ENCODE results near the gene HS1BP3. TPM values are rescaled to one million over a fixed set of nuclear protein-coding genes. Genes with fewer than 3 reads are reported as not detected.

HS1BP3 gene
- total and polyA plus RNA-seq, 2 of the 13 experiments (the other 11 are each of a cell fraction or from before 2014, with no cell fraction given): 15.2 to 22.0 TPM

DNA sequence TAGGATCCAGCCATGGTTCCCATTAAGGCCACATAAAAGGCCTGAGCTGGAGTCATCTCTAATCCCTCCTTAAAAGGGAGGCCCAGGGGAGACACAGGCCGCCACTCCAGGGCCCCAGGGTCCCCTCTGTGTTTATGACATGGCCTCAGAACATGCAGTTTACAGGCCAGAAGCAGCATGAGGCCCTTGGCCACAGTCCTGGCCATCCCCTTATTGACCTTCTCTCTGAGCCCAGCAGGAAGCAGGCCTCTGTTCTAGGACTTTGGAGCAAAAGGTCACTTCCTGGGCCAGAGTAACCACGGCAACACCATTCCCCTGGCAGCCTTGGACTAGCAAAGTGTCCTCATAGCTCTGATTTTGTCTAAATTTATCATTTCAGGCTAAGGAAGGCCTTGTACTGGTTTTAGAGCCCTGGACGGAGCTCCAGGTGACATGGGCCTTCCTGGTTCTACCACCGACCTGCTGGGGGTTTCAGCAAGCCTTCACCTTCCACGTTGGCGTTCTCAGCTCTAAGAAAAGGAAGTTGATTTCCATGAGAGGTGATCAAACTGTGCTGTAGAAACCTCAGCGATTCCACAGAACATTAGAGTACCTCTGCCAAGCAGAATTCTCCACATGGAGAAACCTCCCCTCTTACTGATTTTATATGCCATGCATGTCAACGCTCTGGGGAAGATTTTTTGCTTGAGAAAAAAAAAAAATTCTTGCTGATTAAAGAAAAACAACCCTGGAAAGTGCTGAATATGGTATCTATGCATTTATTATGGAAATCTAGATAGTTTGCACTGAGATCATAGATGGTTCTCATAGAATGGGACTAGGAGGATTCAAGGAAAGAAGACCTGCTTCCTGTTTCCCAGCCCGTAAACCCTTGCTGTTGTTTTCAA, 53.7 kb downstream of the HS1BP3 start (continued):
- TF ChIP-seq, protein P1, sequence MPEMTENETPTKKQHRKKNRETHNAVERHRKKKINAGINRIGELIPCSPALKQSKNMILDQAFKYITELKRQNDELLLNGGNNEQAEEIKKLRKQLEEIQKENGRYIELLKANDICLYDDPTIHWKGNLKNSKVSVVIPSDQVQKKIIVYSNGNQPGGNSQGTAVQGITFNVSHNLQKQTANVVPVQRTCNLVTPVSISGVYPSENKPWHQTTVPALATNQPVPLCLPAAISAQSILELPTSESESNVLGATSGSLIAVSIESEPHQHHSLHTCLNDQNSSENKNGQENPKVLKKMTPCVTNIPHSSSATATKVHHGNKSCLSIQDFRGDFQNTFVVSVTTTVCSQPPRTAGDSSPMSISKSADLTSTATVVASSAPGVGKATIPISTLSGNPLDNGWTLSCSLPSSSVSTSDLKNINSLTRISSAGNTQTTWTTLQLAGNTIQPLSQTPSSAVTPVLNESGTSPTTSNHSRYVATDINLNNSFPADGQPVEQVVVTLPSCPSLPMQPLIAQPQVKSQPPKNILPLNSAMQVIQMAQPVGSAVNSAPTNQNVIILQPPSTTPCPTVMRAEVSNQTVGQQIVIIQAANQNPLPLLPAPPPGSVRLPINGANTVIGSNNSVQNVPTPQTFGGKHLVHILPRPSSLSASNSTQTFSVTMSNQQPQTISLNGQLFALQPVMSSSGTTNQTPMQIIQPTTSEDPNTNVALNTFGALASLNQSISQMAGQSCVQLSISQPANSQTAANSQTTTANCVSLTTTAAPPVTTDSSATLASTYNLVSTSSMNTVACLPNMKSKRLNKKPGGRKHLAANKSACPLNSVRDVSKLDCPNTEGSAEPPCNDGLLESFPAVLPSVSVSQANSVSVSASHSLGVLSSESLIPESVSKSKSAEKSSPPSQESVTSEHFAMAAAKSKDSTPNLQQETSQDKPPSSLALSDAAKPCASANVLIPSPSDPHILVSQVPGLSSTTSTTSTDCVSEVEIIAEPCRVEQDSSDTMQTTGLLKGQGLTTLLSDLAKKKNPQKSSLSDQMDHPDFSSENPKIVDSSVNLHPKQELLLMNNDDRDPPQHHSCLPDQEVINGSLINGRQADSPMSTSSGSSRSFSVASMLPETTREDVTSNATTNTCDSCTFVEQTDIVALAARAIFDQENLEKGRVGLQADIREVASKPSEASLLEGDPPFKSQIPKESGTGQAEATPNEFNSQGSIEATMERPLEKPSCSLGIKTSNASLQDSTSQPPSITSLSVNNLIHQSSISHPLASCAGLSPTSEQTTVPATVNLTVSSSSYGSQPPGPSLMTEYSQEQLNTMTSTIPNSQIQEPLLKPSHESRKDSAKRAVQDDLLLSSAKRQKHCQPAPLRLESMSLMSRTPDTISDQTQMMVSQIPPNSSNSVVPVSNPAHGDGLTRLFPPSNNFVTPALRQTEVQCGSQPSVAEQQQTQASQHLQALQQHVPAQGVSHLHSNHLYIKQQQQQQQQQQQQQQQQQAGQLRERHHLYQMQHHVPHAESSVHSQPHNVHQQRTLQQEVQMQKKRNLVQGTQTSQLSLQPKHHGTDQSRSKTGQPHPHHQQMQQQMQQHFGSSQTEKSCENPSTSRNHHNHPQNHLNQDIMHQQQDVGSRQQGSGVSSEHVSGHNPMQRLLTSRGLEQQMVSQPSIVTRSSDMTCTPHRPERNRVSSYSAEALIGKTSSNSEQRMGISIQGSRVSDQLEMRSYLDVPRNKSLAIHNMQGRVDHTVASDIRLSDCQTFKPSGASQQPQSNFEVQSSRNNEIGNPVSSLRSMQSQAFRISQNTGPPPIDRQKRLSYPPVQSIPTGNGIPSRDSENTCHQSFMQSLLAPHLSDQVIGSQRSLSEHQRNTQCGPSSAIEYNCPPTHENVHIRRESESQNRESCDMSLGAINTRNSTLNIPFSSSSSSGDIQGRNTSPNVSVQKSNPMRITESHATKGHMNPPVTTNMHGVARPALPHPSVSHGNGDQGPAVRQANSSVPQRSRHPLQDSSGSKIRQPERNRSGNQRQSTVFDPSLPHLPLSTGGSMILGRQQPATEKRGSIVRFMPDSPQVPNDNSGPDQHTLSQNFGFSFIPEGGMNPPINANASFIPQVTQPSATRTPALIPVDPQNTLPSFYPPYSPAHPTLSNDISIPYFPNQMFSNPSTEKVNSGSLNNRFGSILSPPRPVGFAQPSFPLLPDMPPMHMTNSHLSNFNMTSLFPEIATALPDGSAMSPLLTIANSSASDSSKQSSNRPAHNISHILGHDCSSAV (CRISPR knock-in tag; IDR thresholded peaks at IDR 0.05; ENCODE audit: borderline replicate concordance): no peak
- no peak for TF ChIP-seq FOXP1 (IDR thresholded peaks at IDR 0.05)
- peak; percentile 91 for TF ChIP-seq FOXP1 (CRISPR knock-in tag; IDR thresholded peaks at IDR 0.05)
- peak; percentile 94 for TF ChIP-seq ZNF343 (CRISPR knock-in tag; IDR thresholded peaks at IDR 0.05)
- no peak for TF ChIP-seq ZNF20 (CRISPR knock-in tag; IDR thresholded peaks at IDR 0.05)
- TF ChIP-seq, protein P2, sequence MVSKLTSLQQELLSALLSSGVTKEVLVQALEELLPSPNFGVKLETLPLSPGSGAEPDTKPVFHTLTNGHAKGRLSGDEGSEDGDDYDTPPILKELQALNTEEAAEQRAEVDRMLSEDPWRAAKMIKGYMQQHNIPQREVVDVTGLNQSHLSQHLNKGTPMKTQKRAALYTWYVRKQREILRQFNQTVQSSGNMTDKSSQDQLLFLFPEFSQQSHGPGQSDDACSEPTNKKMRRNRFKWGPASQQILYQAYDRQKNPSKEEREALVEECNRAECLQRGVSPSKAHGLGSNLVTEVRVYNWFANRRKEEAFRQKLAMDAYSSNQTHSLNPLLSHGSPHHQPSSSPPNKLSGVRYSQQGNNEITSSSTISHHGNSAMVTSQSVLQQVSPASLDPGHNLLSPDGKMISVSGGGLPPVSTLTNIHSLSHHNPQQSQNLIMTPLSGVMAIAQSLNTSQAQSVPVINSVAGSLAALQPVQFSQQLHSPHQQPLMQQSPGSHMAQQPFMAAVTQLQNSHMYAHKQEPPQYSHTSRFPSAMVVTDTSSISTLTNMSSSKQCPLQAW (CRISPR knock-in tag; IDR thresholded peaks at IDR 0.05): peak; percentile 99
- no peak for TF ChIP-seq NBN (conservative IDR thresholded peaks at IDR 0.05)
- TF ChIP-seq, protein P3, sequence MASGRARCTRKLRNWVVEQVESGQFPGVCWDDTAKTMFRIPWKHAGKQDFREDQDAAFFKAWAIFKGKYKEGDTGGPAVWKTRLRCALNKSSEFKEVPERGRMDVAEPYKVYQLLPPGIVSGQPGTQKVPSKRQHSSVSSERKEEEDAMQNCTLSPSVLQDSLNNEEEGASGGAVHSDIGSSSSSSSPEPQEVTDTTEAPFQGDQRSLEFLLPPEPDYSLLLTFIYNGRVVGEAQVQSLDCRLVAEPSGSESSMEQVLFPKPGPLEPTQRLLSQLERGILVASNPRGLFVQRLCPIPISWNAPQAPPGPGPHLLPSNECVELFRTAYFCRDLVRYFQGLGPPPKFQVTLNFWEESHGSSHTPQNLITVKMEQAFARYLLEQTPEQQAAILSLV (CRISPR knock-in tag; IDR thresholded peaks at IDR 0.05; ENCODE audit: borderline replicate concordance): peak; percentile 70
- TF ChIP-seq ZNF512 (CRISPR knock-in tag; IDR thresholded peaks at IDR 0.05): no peak; the same call in 1 of the 2 replicates
- TF ChIP-seq ZBTB34 (CRISPR knock-in tag; IDR thresholded peaks at IDR 0.05): peak; percentile 94
- TF ChIP-seq ZNF749 (CRISPR knock-in tag; IDR thresholded peaks at IDR 0.05; ENCODE audit: borderline replicate concordance): peak; percentile 74; the same call in 1 of the 2 replicates
- peak; percentile 98; the same call in 1 of the 2 replicates for TF ChIP-seq ZNF337 (CRISPR knock-in tag; IDR thresholded peaks at IDR 0.05; ENCODE audit: borderline replicate concordance, low read depth)
- no peak for TF ChIP-seq ZNF17 (CRISPR knock-in tag; IDR thresholded peaks at IDR 0.05)
- TF ChIP-seq NR2C2 (CRISPR knock-in tag; IDR thresholded peaks at IDR 0.05; ENCODE audit: borderline replicate concordance): peak; percentile 95

All from HepG2 (cell line).